Measurements from ENCODE around the gene ACKR4. TPM values are rescaled to one million over a fixed set of nuclear protein-coding genes. Genes with fewer than 3 reads are reported as not detected.

ACKR4 gene
- total and polyA plus RNA-seq, 2 of the 8 experiments (the other 6 are each of a cell fraction or from before 2014, with no cell fraction given), result not detected

DNA sequence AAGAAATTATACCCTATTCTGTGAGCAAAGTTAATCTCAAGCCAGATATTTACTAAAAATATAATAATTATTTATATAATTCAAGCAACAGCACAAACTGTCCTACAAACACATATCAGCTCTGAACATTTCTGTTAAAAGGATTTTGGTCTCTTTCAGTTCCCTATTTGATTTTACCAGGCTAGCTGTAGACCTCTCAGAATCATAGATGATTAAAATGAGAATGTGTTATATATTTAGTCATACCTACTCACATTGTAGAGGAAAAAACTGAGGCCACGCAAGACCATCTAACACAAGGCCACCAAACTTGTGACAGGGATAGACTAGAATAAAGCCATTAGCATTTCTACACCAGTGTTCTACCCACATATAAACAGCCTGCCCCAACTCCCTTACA, 28.5 kb downstream of the ACKR4 start:
- Histone ChIP-seq H2BK12ac (ENCODE audit: low read depth, low read length) (no peak overlapping the region), H3K9ac (replicated peaks in 1 of 4; ENCODE audit: extremely low read depth in 1 of 4, low read depth in 3 of 4, low read length in 3 of 4) (no peak overlapping the region), H3K27ac (ENCODE audit: low read depth, low read length) (no peak overlapping the region), H3K23ac (ENCODE audit: insufficient read length) (no peak overlapping the region), H3K18ac (ENCODE audit: extremely low read depth, low read length) (no peak overlapping the region), H3K27me3 (replicated peaks in 1 of 4; ENCODE audit: control insufficient read depth in 3 of 4, extremely low read depth in 1 of 4, insufficient read depth in 3 of 4, low read length in 3 of 4) (no peaks in the 10 kb centered on the region; a peak in 1 of 7 replicates), H2BK15ac (ENCODE audit: low read length) (no peak overlapping the region), H2AFZ (ENCODE audit: low read length) (no peak overlapping the region), H3K4me1 (replicated peaks in 1 of 4; ENCODE audit: control insufficient read depth in 3 of 4, insufficient read depth in 4 of 4, low read length in 3 of 4) (no peaks in the 10 kb centered on the region; a peak in 1 of 7 replicates), H3K9me3 (ENCODE audit: insufficient read depth in 2 of 2, low read depth in 1 of 2, low read length in 1 of 2) (no peaks in the 10 kb centered on the region), H4K8ac (ENCODE audit: extremely low read depth, insufficient read depth, low read length) (no peak overlapping the region), H3K14ac (ENCODE audit: insufficient read length) (no peak overlapping the region), H3K23me2 (ENCODE audit: low read depth, low read length) (no peaks in the 10 kb centered on the region), H2BK20ac (ENCODE audit: low read length) (no peak overlapping the region), H4K5ac (ENCODE audit: insufficient read length, low read depth, low read length) (no peak overlapping the region), H3K4me2 (ENCODE audit: insufficient read depth in 1 of 2, low read depth in 2 of 2, low read length in 2 of 2) (no peak overlapping the region), H3K79me1 (ENCODE audit: low read depth, low read length) (no peaks in the 10 kb centered on the region), H3K4ac (replicated peaks; ENCODE audit: insufficient read length, low read depth, low read length) (no peak overlapping the region), H3K56ac (replicated peaks; ENCODE audit: insufficient read length, low read depth, low read length) (no peak overlapping the region), H3K79me2 (ENCODE audit: control insufficient read depth in 1 of 2, insufficient read depth in 2 of 2, low read length in 2 of 2) (no peaks in the 10 kb centered on the region), H4K20me1 (replicated peaks in 1 of 2; ENCODE audit: control insufficient read depth in 1 of 2, insufficient read depth in 2 of 2, low read length in 2 of 2) (no peaks in the 10 kb centered on the region), H2BK120ac (replicated peaks; ENCODE audit: low read depth, low read length) (no peak overlapping the region), H4K91ac (replicated peaks; ENCODE audit: insufficient read length, low read length) (no peak overlapping the region), H3K4me3 (ENCODE audit: extremely low read depth in 1 of 4, insufficient read depth in 2 of 4, low read depth in 3 of 4, low read length in 4 of 4) (no peak overlapping the region), H2AK5ac (ENCODE audit: low read depth, low read length) (no peak overlapping the region), H3K36me3 (ENCODE audit: control insufficient read depth in 2 of 4, insufficient read depth in 4 of 4, low read length in 3 of 4) (peaks cover 0 to 10% (median 0%) of the 10 kb centered on the region in 4 experiments; a peak in 1 of 8 replicates), H2BK5ac (ENCODE audit: low read depth, low read length) (no peak overlapping the region; the same call in 1 of the 2 replicates)
- ChIA-PET POLR2A (ENCODE audit: partially characterized antibody) (interaction anchor here (1.5 kb wide), 1 partner anchor 71 kb away, joined by 4 read pairs; no protein-coding TSS in a partner anchor), CTCF (ENCODE audit: partially characterized antibody) (interaction anchor here (0.7 to 2.5 kb wide), 4 partner anchors 16 to 357 kb away, joined by 3 to 11 read pairs (median 3); no protein-coding TSS in a partner anchor)
- DNase-seq (ENCODE audit: low read depth in 1 of 2, low spot score in 2 of 2) (no peak), FAIRE-seq (no peak)
- WGBS, 2 experiments (ENCODE audit: extremely low coverage in 1 of 2, insufficient coverage in 1 of 2, insufficient read length in 1 of 2, insufficient replicate concordance in 2 of 2, low coverage in 1 of 2, low lambda C conversion rate in 2 of 2, missing lambda C conversion rate in 1 of 2), result 85% methylated on average over 1 of the region's 1 CpG; no CpG with 5 or more reads in 1 of the 2 experiments
- TF ChIP-seq YY1 (IDR thresholded peaks at IDR 0.05; ENCODE audit: low read depth, low read length), result no peak
- no peak for TF ChIP-seq CTBP2 (IDR thresholded peaks at IDR 0.05; ENCODE audit: borderline replicate concordance, insufficient read depth, insufficient read length, low read length)
- no peak for TF ChIP-seq POLR2A (IDR thresholded peaks at IDR 0.05; ENCODE audit: control extremely low read depth in 1 of 2, low read depth in 2 of 2, low read length in 2 of 2)
- no peak for TF ChIP-seq SUZ12 (IDR thresholded peaks at IDR 0.05; ENCODE audit: low read length)
- TF ChIP-seq NRF1 (IDR thresholded peaks at IDR 0.05; ENCODE audit: low read depth, low read length), result no peak
- no peak for TF ChIP-seq EZH2 (IDR thresholded peaks at IDR 0.05; ENCODE audit: low read depth, low read length, severe bottlenecking)
- no peak for TF ChIP-seq JUN (IDR thresholded peaks at IDR 0.05; ENCODE audit: low read depth, low read length)
- TF ChIP-seq SIRT6 (IDR thresholded peaks at IDR 0.05; ENCODE audit: low read length), result no peak
